Activated CD4-positive, alpha-beta T cell treated with anti-CD3 and anti-CD28 coated beads, Interleukin-2, Interleukin-6, amounts not matched to agents 100 ng/mL and 50 ng/mL, durations not matched to agents 16 hours and 8 hours (primary cell): ENCODE data around the gene S100A16.
A peak's percentile ranks its signal among the peaks of the same experiment; 100 is the strongest.
"Not testable (repeated sequence)": the region's sequence is repeated elsewhere in the genome, so short reads cannot be mapped to it uniquely, and the experiment has no call there.

Experiments used
- DNase-seq: peaks from one replicate; pipeline ENCODE4 v3.0.0-alpha.2; 2020

Gene S100A16

GRCh38 chr1:153583514-153583913 is 29.4 kb downstream of the S100A16 start:
- not testable (repeated sequence) for DNase-seq

DNA sequence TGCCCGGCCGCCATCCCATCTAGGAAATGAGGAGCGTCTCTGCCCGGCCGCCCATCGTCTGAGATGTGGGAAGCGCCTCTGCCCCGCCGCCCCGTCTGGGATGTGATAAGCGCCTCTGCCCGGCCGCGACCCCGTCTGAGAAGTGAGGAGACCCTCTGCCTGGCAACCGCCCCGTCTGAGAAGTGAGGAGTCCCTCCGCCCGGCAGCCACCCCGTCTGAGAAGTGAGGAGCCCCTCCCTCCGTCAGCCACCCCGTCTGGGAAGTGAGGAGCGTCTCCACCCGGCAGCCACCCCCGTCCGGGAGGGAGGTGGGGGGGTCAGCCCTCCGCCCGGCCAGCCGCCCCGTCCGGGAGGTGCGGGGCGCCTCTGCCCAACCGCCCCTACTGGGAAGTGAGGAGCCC is 30.1 kb downstream of the S100A16 start:
- DNase-seq = not testable (repeated sequence)

DNA sequence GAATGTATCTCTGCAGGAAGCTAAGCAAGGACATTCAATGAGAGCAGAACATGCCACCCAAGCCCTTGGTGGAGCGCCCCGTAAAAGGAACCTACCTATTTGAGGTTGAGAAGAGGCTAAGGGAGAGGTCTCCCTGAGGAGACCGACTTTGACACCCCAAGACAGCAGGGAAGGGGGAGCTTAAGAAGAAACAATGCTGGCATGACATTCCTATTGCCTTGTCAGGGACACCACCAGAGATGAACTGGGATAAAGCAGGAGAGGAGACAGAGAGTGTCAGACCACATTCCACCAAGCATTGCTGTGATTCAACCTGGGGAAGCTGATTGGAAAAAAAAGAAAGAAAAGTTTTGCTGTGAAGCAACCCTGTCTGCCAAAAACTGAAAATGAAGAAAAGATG is 34.0 kb downstream of the S100A16 start:
- DNase-seq = no peak

GRCh38 chr1:153578490-153578889 is 34.4 kb downstream of the S100A16 start:
- DNase-seq = no peak

- DNase-seq = no peak
These were observed 35.3 kb downstream of the S100A16 start for GRCh38 chr1:153577624-153578051.

DNA sequence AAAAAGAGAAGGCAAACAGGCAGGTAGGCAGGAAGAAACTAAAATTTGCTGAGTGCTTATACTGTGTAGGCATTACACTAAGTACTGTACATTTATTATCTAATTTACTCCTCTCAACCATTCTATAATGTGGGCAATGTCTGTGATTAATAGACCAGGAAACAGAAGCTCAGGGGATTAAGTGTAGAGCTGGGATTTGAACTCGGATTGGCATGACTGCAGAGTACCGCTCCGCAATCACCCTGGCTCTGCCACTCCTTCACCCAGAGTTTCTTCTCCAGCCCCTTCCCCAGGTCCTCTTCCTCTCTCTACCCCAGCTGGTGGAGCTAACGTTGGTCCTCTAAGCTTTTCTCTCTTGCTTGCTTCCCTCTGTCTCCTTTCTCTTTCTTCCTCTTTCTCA is 35.8 kb downstream of the S100A16 start:
- no peak for DNase-seq

DNA sequence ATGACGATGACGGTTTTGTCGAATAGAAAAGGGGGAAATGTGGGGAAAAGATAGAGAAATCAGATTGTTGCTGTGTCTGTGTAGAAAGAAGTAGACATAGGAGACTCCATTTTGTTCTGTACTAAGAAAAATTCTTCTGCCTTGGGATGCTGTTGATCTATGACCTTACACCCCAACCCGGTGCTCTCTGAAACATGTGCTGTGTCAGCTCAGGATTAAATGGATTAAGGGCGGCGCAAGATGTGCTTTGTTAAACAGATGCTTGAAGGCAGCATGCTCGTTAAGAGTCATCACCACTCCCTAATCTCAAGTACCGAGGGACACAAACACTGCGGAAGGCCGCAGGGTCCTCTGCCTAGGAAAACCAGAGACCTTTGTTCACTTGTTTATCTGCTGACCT is 37.4 kb downstream of the S100A16 start:
- not testable (repeated sequence) for DNase-seq

DNA sequence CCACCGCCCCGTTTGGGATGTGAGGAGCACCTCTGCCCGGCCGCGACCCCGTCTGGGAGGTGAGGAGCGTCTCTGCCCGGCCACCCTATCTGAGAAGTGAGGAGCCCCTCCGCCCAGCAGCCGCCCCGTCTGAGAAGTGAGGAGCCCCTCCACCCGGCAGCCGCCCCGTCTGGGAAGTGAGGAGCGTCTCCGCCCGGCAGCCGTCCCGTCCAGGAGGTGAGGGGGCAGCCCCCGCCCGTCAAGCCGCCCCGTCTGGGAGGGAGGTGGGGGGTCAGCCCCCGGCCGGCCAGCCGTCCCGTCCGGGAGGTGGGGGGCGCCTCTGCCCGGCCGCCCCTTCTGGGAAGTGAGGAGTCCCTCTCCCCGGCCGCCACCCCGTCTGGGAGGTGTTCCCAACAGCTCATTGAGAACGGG is 37.9 kb downstream of the S100A16 start:
- DNase-seq = not testable (repeated sequence)

DNA sequence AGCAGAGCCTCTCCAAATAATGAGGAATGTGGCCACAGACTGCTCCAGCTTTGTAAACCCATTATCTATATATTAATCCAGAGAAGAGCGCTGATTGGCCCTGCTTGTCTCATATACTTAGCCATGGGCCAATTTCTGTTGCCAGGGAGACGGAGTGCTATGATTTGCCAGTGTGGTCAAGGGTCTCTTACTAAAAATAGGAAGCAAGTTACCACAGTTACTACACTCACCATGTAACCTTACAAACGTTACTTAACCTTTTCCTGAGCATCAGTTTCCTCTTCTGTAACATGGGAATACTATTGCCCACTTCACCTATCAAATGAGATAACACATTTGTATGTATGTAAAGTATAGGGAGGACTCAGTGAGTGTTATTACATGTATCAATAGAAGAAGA is 39.6 kb downstream of the S100A16 start:
- DNase-seq = no peak

GRCh38 chr1:153572569-153573015 is 40.3 kb downstream of the S100A16 start:
- DNase-seq = peak; percentile 83

- DNase-seq = no peak
These were observed 41.2 kb downstream of the S100A16 start for GRCh38 chr1:153571706-153572105.

GRCh38 chr1:153570874-153571273 is 42.1 kb downstream of the S100A16 start:
- DNase-seq = no peak

GRCh38 chr1:153569465-153569864 is 43.5 kb downstream of the S100A16 start:
- DNase-seq = no peak

DNA sequence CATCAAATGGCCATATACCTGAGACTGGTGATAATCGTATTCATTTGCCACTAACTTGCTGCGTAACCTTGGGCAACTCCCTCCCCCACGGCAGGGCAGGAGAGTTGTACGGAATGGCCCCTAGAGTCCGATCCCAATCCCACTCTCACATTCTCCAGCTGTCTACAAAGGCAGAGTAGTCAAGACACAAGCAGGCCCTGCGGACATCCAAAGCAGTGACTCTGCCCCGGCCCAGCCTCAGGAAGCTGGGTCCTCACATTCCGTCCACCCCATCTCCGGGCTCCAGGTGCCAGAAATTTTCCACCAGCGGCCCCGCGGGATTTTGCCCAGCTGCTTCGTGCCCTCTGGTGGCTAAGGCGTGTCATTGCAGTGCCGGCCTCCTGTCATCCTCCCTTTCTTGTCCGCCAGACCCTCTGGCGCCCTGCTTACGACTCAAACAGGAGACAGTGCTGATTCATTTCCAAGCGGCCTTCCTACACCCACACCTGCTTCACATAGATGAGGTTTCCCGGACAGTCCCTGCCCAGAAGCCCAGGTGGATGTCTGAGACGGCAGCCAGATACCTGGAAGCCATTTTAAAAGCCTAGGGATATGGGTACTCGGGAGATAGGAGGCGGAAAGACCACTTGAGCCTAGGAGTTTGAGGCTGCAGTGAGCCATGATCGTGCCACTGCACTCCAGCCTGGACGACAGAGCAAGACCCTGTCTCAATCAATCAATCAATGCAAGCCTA is 44.4 kb downstream of the S100A16 start:
- DNase-seq = peak; percentile 91

DNA sequence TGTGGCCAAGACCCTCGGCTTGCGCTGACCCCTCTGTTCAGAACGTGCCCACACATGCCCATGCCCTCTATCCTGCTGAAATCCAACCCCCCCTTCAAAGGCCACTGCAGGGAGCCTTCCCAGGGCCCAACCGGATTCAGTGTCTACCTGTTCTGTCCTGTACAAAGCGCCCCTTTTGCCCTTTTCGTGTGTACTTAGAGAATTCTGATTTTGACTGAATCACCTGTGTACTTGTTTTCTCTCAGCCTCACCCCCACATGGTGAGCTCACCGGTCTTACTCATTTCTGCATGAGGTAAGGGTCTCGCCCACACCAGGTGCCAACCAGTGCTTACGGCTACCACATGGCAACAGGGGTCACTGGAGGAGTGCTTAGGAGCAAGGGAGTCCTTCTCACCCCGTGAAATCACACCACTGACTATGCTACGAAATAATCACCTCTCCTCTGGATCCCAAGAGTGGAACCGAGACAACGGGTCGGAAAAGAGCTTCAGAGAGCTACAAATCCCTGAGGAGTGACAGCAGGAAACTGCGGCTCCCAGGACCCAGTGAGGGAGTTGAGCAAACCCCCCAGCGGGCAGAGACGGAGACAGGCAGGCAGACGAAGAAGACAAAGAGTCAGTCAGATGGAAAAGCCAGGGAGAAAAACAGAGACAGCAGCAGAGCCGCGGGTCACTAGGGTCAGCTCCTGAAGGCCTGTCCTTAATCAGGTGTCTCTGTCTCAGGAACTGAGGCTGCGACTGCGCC is 45.1 kb downstream of the S100A16 start:
- peak; percentile 61 for DNase-seq

DNA sequence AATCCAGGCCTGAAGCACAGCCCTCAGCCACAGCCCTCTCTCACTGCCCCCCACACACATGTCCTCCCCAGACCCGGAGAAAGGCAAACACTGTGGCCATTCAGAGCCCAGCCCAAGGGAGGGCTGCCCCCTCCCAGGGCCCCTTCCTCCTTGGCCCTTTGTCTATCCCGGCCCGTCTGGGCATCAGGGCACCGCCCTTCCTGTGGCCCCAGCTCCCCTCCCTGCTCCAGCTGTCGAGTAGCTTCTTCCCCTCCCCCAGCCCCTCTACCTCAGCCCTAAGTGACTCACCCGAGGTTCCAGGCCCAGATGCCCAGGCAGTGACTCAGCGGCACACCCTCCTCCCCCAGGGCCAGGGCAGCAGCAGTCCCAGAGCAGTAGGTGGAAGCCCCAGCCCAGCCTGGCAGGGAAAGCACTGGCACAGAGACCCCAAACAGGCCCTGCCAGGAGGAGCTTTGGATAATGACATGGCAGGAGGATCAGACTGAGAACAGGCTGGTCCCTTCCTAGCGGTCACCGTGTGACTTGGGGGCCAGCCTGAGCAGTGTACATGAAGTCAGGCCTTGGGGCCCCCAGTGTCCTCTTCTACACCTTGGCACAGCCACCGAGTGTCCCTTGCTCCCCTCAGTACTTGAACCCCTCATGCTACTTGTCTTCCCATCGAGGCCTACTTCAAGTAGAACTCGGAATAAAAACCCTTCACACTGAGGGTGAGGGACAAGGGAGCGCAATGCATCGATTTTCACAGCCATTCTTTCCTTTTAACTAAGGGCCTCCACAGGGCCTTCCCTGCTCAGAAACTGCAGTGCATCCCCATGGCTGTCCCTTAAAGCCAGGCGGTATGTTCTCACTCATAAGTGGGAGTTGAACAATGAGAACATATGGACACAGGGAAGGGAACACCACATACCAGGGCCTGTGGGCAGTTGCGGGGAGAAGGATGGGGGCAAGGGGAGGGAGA is 46.2 kb downstream of the S100A16 start:
- peak; percentile 96 for DNase-seq

GRCh38 chr1:153565529-153566374 is 47.2 kb downstream of the S100A16 start, which contains the start of gene S100A2:
TSS of gene S100A2 (minus strand) at chr1:153565844. CDS start at chr1:153563877, 1,967 bp downstream.
- DNase-seq = peak; percentile 62

DNA sequence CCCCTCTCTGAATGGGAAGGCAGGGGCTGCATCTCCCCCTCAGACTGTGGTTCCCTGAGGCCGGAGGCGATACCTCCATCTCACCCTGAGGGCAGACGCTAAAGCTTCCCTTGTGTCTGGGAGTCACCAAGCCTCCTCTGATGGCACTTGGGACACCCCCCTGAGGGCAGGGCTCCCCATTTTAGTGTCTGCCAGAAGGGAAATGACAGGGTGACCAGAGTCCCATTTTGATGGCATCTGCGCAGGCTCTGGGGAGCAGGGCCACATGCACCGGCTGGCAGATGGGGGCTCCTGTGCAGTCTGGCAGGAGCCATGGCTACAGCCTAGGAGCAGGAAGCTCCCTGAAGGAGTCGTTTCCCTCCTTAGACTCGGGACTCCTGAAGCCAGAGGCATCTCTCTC is 48.9 kb downstream of the S100A16 start:
- DNase-seq = no peak

DNA sequence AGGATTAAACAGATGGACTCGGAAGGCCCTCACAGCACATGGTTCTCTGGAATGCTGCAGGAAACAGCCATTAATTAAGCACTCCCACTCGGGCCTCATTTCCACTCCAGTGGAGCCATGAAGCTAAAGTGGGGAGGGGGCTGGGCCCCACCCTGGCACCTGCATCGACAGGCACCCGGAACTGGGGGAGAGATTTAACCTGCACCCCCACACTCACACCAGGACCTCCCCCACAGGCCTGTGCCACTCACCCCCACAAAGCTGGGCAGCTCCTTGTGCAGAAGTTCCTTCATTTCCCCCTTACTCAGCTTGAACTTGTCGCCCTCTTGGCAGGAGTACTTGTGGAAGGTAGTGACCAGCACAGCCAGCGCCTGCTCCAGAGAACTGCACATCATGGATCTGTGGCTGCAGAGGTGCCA is 49.4 kb downstream of the S100A16 start:
- no peak for DNase-seq

- not testable (repeated sequence) for DNase-seq
These were observed 50.9 kb downstream of the S100A16 start for GRCh38 chr1:153562021-153562420.

GRCh38 chr1:153561466-153561985 is 51.4 kb downstream of the S100A16 start:
- no peak for DNase-seq
